Uterus (tissue), 4 donors: ENCODE measurements around the gene ANKFY1. TPM values are rescaled to one million over a fixed set of nuclear protein-coding genes. Genes with fewer than 3 reads are reported as not detected.

Experiments
- DNase-seq, 2 donors: peaks; one replicate each; pipeline ENCODE4 v3.0.0-alpha.2; 2019 to 2020
- H3K27ac ChIP-seq, 2 donors: fragments of 200-600 bp; sonication (generic); 1 replicate in 1 of 2; 2 replicates in 1 of 2; pipeline ENCODE4 v1.5.1; 2016 to 2018
- H3K27me3 ChIP-seq, 2 donors: fragments of 200-600 bp; sonication (generic); one replicate each; pipeline ENCODE4 v1.5.1; 2018 to 2019; ENCODE audit warnings: control low read depth in 1 of 2
- H3K36me3 ChIP-seq, 2 donors: fragments of 200-600 bp; sonication (generic); one replicate each; pipeline ENCODE4 v1.5.1; 2019; ENCODE audit warnings: control low read depth in 1 of 2
- H3K4me1 ChIP-seq, 2 donors: fragments of 200-600 bp; sonication (generic); one replicate each; pipeline ENCODE4 v1.5.1; 2018 to 2019; ENCODE audit warnings: control low read depth in 1 of 2
- H3K4me3 ChIP-seq, 2 donors: fragments of 200-600 bp; sonication (generic); 1 replicate in 1 of 2; 2 replicates in 1 of 2; pipeline ENCODE4 v1.5.1; 2018 to 2019; ENCODE audit warnings: mild to moderate bottlenecking in 1 of 2
- H3K9me3 ChIP-seq, 2 donors: fragments of 200-600 bp; sonication (generic); one replicate each; pipeline ENCODE4 v1.5.1; 2019; ENCODE audit warnings: control low read depth in 1 of 2
- CTCF ChIP-seq, 4 experiments: fragments of 200-600 bp in 2 of 4; fragments of 450-650 bp in 2 of 4; sonication (generic) in 2 of 4; IDR thresholded peaks; one replicate each; pipeline ENCODE4 v1.5.1; 2016 to 2019; ENCODE audit warnings: antibody characterized with exemption in 4 of 4, mild to moderate bottlenecking in 2 of 4, moderate library complexity in 1 of 4
- POLR2A ChIP-seq, 2 donors: fragments of 450-650 bp; IDR thresholded peaks; one replicate each; pipeline ENCODE4 v1.6.1; 2016; ENCODE audit warnings: antibody characterized with exemption in 2 of 2, mild to moderate bottlenecking in 1 of 2, moderate library complexity in 1 of 2
- intact Hi-C: fragments of 100-400 bp; cut with DNase I; formaldehyde crosslinking; loops from one replicate; pipeline ENCODE4 v1.15.1; 2023; ENCODE audit warnings: low total_unique reads
- small RNA-seq: library from RNA; depleted of rRNA; stranded (forward); fragments of <200 nt; gene quantifications from one replicate; pipeline ENCODE3, GENCODE V24; 2016
- total RNA-seq, 4 donors: library from RNA; depleted of rRNA in 3 of 4; stranded (reverse); fragments of >200 nt in 3 of 4; gene quantifications; one replicate each; pipeline versions ENCODE4 v1.1.0 to v1.2.4, GENCODE V29; 2014 to 2023
- donor health status: DM: yes; HTN: yes; CAD: no.

The ANKFY1 gene
- total RNA-seq, 4 donors from 2014 or later: 17.6 to 69.5 (median 52.8) TPM

GRCh38 chr17:4120332-4120731 is 143.4 kb downstream of the ANKFY1 start:
- Histone ChIP-seq H3K27ac (no peak overlapping the region), H3K4me1 (no peaks in the 10 kb centered on the region), H3K9me3 (no peaks in the 10 kb centered on the region), H3K4me3 (no peak overlapping the region), H3K27me3 (no peaks in the 10 kb centered on the region), H3K36me3 (no peaks in the 10 kb centered on the region)
- DNase-seq: no peak
- intact Hi-C loops: no loop called here
- TF ChIP-seq CTCF (IDR thresholded peaks at IDR 0.05) (no peak), POLR2A (IDR thresholded peaks at IDR 0.05) (no peak)

GRCh38 chr17:4119299-4119698 is 144.5 kb downstream of the ANKFY1 start:
- TF ChIP-seq CTCF (IDR thresholded peaks at IDR 0.05) (no peak), POLR2A (IDR thresholded peaks at IDR 0.05) (no peak)
- no peak overlapping the region for H3K4me3 ChIP-seq
- H3K27ac ChIP-seq: no peak overlapping the region
- no peaks in the 10 kb centered on the region for H3K9me3 ChIP-seq
- intact Hi-C loops: no loop called here
- no peaks in the 10 kb centered on the region for H3K36me3 ChIP-seq
- H3K4me1 ChIP-seq: no peaks in the 10 kb centered on the region
- no peak for DNase-seq
- H3K27me3 ChIP-seq: no peaks in the 10 kb centered on the region

GRCh38 chr17:4118015-4118743 is 145.6 kb downstream of the ANKFY1 start:
- Histone ChIP-seq H3K27ac (no peak overlapping the region), H3K36me3 (no peaks in the 10 kb centered on the region), H3K4me3 (no peak overlapping the region), H3K27me3 (no peaks in the 10 kb centered on the region), H3K9me3 (no peaks in the 10 kb centered on the region), H3K4me1 (no peaks in the 10 kb centered on the region)
- intact Hi-C loops: no loop called here
- no peak for DNase-seq
- TF ChIP-seq CTCF (IDR thresholded peaks at IDR 0.05) (no peak), POLR2A (IDR thresholded peaks at IDR 0.05) (no peak)

- no peak overlapping the region for H3K4me3 ChIP-seq
- no peaks in the 10 kb centered on the region for H3K9me3 ChIP-seq
- TF ChIP-seq CTCF (IDR thresholded peaks at IDR 0.05) (no peak), POLR2A (IDR thresholded peaks at IDR 0.05) (no peak)
- H3K36me3 ChIP-seq: no peaks in the 10 kb centered on the region
- no peak overlapping the region for H3K27ac ChIP-seq
- H3K27me3 ChIP-seq: no peaks in the 10 kb centered on the region
- intact Hi-C loops: no loop called here
- DNase-seq: no peak
- no peaks in the 10 kb centered on the region for H3K4me1 ChIP-seq
Measured at GRCh38 chr17:4116516-4116915, 147.3 kb downstream of the ANKFY1 start.

Small RNAs within 50 kb of the gene (small RNA-seq; reads per million reads assigned to genes)
- gene RF00019: not detected

Other genes with a start within 250 kb of the ANKFY1 start
- gene ZZEF1, start 120.9 kb downstream of the ANKFY1 start, total RNA-seq: 10 to 100 TPM; 25.4 to 88.0 (median 39.9) TPM
- gene CYB5D2, start 120.8 kb downstream of the ANKFY1 start, total RNA-seq: 10 to 100 TPM; 15.6 to 25.5 (median 19.7) TPM
- gene UBE2G1, start 102.7 kb upstream of the ANKFY1 start, total RNA-seq: 10 to 100 TPM; 16.5 to 51.8 (median 33.9) TPM
- gene SPNS3, start 170.0 kb upstream of the ANKFY1 start, total RNA-seq: under 1 TPM in 1 of 4 donors, not detected in 3; 0.69 TPM
- gene SPNS2, start 234.9 kb upstream of the ANKFY1 start, total RNA-seq: 10 to 100 TPM in 2 of 4 donors, 1 to 10 TPM in 2; 3.8 to 40.5 (median 13.6) TPM